KMS-11 (cell line): ENCODE measurements around the gene NUDT14.

ENCODE experiments used
- H2AFZ ChIP-seq: fragments of 200-600 bp; sonication (generic); 2 replicates; pipeline ENCODE4 v1.6.1; 2016; ENCODE audit warnings: antibody characterized with exemption, mixed run types, low read depth
- H3K27ac ChIP-seq: fragments of 200-600 bp; sonication (generic); 2 replicates; pipeline ENCODE4 v1.6.1; 2016; ENCODE audit warnings: mild to moderate bottlenecking, mixed run types
- H3K27me3 ChIP-seq: fragments of 200-600 bp; sonication (generic); 2 replicates; pipeline ENCODE4 v1.6.1; 2017; ENCODE audit warnings: mild to moderate bottlenecking, low read depth, mixed run types, moderate library complexity; ENCODE audit not compliant: insufficient read depth
- H3K36me3 ChIP-seq: fragments of 200-600 bp; sonication (generic); 2 replicates; pipeline ENCODE4 v1.6.1; 2017; ENCODE audit warnings: mild to moderate bottlenecking, mixed run types; ENCODE audit not compliant: insufficient read depth
- H3K4me1 ChIP-seq: fragments of 200-600 bp; sonication (generic); 2 replicates; pipeline ENCODE4 v1.6.1; 2016; ENCODE audit warnings: mild to moderate bottlenecking, low read depth, mixed run types; ENCODE audit not compliant: poor library complexity, severe bottlenecking
- H3K4me2 ChIP-seq: fragments of 200-600 bp; sonication (generic); 2 replicates; pipeline ENCODE4 v1.7.0; 2016; ENCODE audit warnings: mild to moderate bottlenecking, mixed run types
- H3K4me3 ChIP-seq: fragments of 200-600 bp; sonication (generic); IDR thresholded peaks from 2 replicates; pipeline ENCODE4 v1.6.1; 2017; ENCODE audit warnings: low read depth, low read length, mixed read lengths; ENCODE audit not compliant: insufficient read depth
- H3K79me2 ChIP-seq: fragments of 200-600 bp; sonication (generic); 2 replicates; pipeline ENCODE4 v1.6.1; 2016; ENCODE audit warnings: low read depth, mixed run types; ENCODE audit not compliant: insufficient read depth
- H3K9ac ChIP-seq: fragments of 200-600 bp; sonication (generic); 2 replicates; pipeline ENCODE4 v1.6.1; 2016; ENCODE audit warnings: mild to moderate bottlenecking, mixed run types
- H4K20me1 ChIP-seq: fragments of 200-600 bp; sonication (generic); 2 replicates; pipeline ENCODE4 v1.6.1; 2016; ENCODE audit warnings: mild to moderate bottlenecking, mixed run types; ENCODE audit not compliant: insufficient read depth
- TF ChIP-seq, protein P1 (sequence below): fragments of 200-600 bp; sonication (generic); conservative IDR thresholded peaks from 2 replicates; pipeline ENCODE4 v1.6.1; 2017; ENCODE audit warnings: low read depth, mild to moderate bottlenecking, antibody characterized with exemption, low read length, moderate library complexity, mixed read lengths

NUDT14 gene

DNA sequence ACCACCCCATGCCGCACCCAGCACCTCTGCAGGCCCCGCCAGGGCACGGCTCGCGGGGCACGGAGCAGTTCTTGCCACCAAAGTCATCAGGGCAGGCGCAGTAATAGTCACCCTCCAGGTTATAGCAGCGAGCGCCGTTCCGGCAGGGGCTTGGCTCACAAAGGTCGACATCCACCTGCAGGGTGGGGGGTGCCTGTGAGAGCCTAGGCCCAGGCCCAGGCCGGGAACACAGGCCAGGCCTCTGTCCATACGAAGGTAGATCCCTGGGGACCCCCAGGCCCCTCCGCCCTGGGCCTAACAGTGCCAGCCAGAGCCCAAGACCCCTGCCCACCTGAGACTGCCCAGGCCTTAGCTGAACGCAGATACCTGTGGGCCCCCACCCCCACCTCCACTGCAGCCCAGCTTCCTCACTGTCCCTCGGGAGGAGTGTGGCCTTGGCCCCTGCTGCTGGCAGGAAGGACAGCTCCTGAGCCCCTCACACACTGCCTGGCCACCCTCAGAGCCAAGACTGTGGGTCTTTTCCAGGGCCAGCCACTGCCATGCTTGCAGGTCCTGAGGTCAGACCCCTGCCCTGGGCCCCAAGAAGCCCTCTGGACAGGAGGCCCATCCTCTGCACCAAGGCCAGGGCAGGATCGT lies 31.8 kb downstream of the NUDT14 start:
- no peaks in the 10 kb centered on the region for H3K27me3 ChIP-seq
- H3K36me3 ChIP-seq = no peaks in the 10 kb centered on the region
- no peak overlapping the region for H3K4me3 ChIP-seq
- no peak overlapping the region for H3K4me2 ChIP-seq
- no peaks in the 10 kb centered on the region for H3K79me2 ChIP-seq
- no peaks in the 10 kb centered on the region for H3K4me1 ChIP-seq
- H2AFZ ChIP-seq = no peak overlapping the region
- no peak overlapping the region for H3K9ac ChIP-seq
- H4K20me1 ChIP-seq = no peaks in the 10 kb centered on the region
- H3K27ac ChIP-seq = no peak overlapping the region
- TF ChIP-seq, protein P1, sequence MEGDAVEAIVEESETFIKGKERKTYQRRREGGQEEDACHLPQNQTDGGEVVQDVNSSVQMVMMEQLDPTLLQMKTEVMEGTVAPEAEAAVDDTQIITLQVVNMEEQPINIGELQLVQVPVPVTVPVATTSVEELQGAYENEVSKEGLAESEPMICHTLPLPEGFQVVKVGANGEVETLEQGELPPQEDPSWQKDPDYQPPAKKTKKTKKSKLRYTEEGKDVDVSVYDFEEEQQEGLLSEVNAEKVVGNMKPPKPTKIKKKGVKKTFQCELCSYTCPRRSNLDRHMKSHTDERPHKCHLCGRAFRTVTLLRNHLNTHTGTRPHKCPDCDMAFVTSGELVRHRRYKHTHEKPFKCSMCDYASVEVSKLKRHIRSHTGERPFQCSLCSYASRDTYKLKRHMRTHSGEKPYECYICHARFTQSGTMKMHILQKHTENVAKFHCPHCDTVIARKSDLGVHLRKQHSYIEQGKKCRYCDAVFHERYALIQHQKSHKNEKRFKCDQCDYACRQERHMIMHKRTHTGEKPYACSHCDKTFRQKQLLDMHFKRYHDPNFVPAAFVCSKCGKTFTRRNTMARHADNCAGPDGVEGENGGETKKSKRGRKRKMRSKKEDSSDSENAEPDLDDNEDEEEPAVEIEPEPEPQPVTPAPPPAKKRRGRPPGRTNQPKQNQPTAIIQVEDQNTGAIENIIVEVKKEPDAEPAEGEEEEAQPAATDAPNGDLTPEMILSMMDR = no peak

DNA sequence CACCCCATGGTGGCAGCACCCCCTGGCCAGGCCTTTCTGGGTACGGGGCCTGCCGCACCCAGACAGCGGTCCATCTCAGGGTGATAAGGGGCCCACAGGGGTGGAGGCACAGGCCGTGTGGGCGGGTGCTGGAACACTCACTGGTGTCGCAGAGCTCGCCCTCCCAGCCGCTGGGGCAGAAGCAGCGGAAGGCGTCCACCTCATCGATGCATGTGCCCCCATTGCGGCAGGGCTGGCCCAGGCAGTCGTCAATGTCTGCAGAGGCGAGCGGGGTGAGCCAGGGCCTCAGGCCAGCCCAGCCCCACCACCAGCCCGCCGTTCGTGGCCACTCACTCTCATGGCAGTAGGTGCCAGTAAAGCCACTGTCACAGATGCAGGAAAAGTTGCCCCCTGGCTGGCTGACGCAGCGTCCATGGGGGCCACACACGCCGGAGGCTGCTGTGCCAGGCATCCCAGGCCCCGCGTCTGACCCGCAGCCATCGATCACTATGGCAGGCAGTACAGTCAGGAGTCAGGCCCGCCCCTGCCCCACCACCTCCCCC lies 32.4 kb downstream of the NUDT14 start:
- Histone ChIP-seq H3K27me3 (no peaks in the 10 kb centered on the region), H2AFZ (no peak overlapping the region), H3K79me2 (no peaks in the 10 kb centered on the region), H3K4me3 (no peak overlapping the region), H3K9ac (no peak overlapping the region), H3K4me2 (no peak overlapping the region), H4K20me1 (no peaks in the 10 kb centered on the region), H3K27ac (no peak overlapping the region), H3K4me1 (no peaks in the 10 kb centered on the region), H3K36me3 (no peaks in the 10 kb centered on the region)
- TF ChIP-seq, protein P1 = no peak

DNA sequence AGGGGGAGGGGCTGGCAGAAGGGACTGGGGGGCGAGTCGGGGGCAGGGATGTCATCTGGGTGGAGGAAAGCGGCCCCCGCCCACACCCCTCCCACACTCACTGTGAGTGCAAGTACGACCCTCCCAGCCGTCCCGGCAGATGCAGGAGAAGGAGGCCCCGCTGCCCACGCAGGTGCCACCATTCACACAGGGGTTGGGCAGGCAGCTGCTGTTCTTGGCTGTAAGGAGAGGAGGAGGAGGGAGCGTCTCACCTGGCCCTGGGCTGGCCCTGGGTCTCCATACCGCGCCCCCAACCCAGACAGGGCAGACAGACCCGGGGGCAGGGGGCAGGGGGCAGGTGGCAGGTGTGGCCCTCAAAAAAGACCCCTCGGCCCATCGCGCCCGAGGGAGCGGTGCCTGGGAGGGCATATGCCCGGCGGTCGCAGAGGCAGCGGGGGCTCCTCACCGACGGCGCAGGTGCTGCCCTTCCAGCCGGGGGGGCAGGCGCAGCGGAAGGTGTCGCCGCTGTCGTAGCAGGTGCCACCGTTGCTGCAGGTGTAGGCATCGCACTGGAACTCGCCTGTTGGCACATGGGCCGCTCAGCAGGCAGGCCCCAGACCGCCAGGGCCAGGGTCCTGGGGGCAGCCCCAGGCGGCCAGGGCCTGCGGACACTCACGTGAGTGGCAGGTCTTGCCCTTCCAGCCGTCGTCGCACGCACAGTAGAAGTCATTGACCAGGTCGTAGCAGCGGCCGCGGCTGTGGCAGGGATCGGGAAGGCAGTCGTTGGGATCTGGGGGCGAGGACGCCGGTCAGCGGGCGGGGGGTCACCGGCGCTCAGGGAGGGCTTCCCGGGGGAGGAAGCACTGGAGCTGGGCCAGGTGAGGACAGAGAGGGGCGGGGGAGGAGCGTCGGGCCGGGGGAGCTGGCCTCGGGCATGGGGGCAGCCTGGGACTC lies 33.2 kb downstream of the NUDT14 start:
- Histone ChIP-seq H3K27ac (no peak overlapping the region), H3K79me2 (no peaks in the 10 kb centered on the region), H3K4me3 (no peak overlapping the region)

DNA sequence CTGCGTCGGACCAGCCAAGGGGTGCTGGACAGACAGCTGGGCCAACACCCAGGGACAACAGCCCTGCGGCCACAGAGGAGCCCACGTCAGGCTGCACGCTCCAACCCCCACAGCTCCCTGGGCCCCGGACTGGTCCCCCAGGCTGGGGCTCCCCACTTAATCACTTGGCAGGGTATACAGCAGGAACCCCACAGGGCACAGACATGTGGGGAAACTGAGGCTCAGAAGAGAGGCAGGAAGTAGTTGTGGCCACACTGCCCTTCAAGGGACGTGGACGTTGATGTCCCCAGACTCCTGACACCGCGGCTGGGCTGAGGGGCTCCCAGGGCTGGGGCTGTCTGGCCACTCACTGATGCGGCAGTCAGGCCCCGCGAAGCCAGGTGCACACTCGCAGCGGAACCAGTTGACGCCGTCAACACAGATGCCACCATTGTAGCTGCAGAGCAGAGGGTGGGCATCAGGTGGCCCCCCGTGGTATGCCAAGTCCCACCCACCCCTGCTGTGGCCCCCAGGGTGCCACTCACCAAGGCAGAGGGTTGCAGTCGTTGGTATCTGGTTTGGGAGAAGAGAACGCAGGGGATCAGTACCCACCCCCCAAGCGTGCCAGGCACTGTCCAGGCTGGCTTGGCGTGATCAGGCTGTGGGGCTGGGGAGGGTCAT lies 34.0 kb downstream of the NUDT14 start:
- no peaks in the 10 kb centered on the region for H3K79me2 ChIP-seq
- TF ChIP-seq, protein P1 = no peak

More for the DNA sequence above, 33.2 kb downstream of the NUDT14 start:
- Histone ChIP-seq H2AFZ (no peak overlapping the region), H3K36me3 (no peaks in the 10 kb centered on the region), H3K9ac (no peak overlapping the region), H3K4me2 (no peak overlapping the region), H3K27me3 (no peaks in the 10 kb centered on the region), H3K4me1 (no peaks in the 10 kb centered on the region), H4K20me1 (no peaks in the 10 kb centered on the region)
- TF ChIP-seq, protein P1 = no peak

More for the DNA sequence above, 34.0 kb downstream of the NUDT14 start:
- Histone ChIP-seq H3K27me3 (no peaks in the 10 kb centered on the region), H3K27ac (no peak overlapping the region), H4K20me1 (no peaks in the 10 kb centered on the region), H3K9ac (no peak overlapping the region), H2AFZ (no peak overlapping the region), H3K4me3 (no peak overlapping the region), H3K36me3 (no peaks in the 10 kb centered on the region), H3K4me1 (no peaks in the 10 kb centered on the region), H3K4me2 (no peak overlapping the region)
